ENCODE measurements around the gene EXOC4. TPM values are rescaled to one million over a fixed set of nuclear protein-coding genes. Genes with fewer than 3 reads are reported as not detected.

The EXOC4 gene
- total RNA-seq, 2 donors from 2014 or later = 62.0 to 146 TPM

DNA sequence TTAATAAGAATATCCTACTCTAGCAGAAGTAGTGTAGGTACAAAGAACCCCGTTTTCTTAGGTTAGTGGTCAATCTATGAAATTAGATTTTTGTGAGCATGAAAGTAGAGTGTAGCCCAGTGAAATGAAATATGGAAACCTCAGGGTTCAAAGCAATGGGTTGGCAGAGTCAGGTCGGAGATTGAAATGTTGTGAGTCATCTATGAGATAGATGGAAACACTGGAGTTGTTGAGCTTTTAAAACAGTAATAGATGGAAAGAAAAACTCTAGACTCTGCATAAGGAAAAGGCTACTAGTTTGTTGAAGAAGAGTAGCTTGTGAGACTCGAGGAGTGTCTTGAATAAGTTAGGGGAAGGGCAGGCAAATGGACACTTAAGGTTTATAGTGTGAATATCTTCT, 251.9 kb downstream of the EXOC4 start:
- no peaks in the 10 kb centered on the region for H3K9me3 ChIP-seq
- H3K4me1 ChIP-seq = peaks cover 11% of the 10 kb centered on the region
- intact Hi-C loops (cut with DNase I) = no loop called here
- H3K4me3 ChIP-seq = no peak overlapping the region
- no peak for ATAC-seq
- WGBS, 2 donors = 85 to 87% methylated on average over 3 of the region's 3 CpGs
- H3K27ac ChIP-seq = no peak overlapping the region
- no peak for TF ChIP-seq POLR2A (IDR thresholded peaks at IDR 0.05)
- H3K36me3 ChIP-seq (replicated peaks in 1 of 2; ENCODE audit: insufficient read depth in 1 of 2, low read depth in 2 of 2) = no peaks in the 10 kb centered on the region
- no peak for DNase-seq
- H3K27me3 ChIP-seq = no peaks in the 10 kb centered on the region

DNA sequence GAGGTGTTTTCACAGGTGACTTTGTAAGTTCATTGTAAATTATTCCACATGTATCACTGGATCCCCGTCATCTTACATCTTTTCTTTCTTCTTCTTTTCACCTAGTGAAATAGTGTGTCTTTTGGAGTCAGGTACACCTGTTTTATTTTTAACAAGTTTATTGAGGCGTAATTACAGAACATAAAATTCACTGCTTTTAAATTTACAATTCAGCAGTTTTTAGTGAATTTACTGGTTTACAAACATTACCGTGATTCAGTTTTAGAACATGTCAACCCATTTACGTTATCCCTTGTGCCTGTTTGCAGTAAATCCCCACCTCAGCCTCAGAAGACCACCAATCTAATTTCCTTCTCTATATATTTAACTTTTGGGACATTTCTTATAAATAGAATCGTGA, 256.9 kb downstream of the EXOC4 start:
- 92 to 95% methylated on average over 5 of the region's 5 CpGs for WGBS, 2 donors
- no peak overlapping the region for H3K4me3 ChIP-seq
- H3K4me1 ChIP-seq = no peaks in the 10 kb centered on the region
- no peaks in the 10 kb centered on the region for H3K27me3 ChIP-seq
- H3K36me3 ChIP-seq (replicated peaks in 1 of 2; ENCODE audit: insufficient read depth in 1 of 2, low read depth in 2 of 2) = no peaks in the 10 kb centered on the region
- no peak overlapping the region for H3K27ac ChIP-seq
- intact Hi-C loops (cut with DNase I) = no loop called here
- no peak for DNase-seq
- TF ChIP-seq POLR2A (IDR thresholded peaks at IDR 0.05) = no peak
- TF ChIP-seq, protein P1, sequence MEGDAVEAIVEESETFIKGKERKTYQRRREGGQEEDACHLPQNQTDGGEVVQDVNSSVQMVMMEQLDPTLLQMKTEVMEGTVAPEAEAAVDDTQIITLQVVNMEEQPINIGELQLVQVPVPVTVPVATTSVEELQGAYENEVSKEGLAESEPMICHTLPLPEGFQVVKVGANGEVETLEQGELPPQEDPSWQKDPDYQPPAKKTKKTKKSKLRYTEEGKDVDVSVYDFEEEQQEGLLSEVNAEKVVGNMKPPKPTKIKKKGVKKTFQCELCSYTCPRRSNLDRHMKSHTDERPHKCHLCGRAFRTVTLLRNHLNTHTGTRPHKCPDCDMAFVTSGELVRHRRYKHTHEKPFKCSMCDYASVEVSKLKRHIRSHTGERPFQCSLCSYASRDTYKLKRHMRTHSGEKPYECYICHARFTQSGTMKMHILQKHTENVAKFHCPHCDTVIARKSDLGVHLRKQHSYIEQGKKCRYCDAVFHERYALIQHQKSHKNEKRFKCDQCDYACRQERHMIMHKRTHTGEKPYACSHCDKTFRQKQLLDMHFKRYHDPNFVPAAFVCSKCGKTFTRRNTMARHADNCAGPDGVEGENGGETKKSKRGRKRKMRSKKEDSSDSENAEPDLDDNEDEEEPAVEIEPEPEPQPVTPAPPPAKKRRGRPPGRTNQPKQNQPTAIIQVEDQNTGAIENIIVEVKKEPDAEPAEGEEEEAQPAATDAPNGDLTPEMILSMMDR (IDR thresholded peaks at IDR 0.05) = no peak
- H3K9me3 ChIP-seq = no peaks in the 10 kb centered on the region
- no peak for ATAC-seq

DNA sequence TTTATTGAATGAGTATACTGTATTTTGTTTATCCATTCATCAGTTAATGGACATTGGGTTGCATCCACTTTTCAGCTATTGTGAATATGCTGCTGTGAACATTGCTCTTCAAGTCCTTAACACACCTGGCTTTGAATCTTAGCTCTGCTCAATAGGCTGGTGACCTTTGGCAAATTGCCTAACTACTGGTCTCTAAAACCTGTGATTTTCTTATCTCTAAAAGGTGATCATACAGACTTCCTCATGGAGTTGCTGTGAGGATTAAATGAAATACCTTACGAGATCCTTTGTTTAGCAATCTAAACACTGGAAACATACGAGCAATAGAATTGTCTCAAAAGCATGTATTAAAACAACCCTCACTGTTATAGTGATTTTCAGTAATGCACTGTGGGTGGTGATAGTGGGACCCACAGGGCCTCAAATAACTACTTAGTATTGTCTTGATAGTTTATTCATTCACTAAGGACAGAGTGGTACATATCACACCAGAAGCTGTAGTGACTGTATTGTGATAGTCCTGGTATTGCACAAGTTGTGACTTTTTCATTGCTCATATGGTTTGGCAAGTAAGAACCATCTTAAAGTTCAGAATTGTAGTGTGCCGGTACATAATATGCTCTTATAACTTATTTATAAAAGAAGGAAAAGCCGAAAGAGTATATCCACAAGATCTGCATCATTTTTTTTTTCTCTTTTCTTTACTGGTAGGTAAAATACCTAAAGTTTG, 257.6 kb downstream of the EXOC4 start:
- Histone ChIP-seq H3K9me3 (no peaks in the 10 kb centered on the region), H3K4me3 (no peak overlapping the region), H3K27me3 (no peaks in the 10 kb centered on the region), H3K4me1 (no peaks in the 10 kb centered on the region), H3K27ac (no peak overlapping the region), H3K36me3 (replicated peaks in 1 of 2; ENCODE audit: insufficient read depth in 1 of 2, low read depth in 2 of 2) (no peaks in the 10 kb centered on the region)
- ATAC-seq (no peak), DNase-seq (no peak)
- WGBS, 2 donors = 94 to 96% methylated on average over 4 of the region's 4 CpGs
- TF ChIP-seq, protein P1 (IDR thresholded peaks at IDR 0.05) = no peak
- no peak for TF ChIP-seq POLR2A (IDR thresholded peaks at IDR 0.05)
- intact Hi-C loops (cut with DNase I) = no loop called here

DNA sequence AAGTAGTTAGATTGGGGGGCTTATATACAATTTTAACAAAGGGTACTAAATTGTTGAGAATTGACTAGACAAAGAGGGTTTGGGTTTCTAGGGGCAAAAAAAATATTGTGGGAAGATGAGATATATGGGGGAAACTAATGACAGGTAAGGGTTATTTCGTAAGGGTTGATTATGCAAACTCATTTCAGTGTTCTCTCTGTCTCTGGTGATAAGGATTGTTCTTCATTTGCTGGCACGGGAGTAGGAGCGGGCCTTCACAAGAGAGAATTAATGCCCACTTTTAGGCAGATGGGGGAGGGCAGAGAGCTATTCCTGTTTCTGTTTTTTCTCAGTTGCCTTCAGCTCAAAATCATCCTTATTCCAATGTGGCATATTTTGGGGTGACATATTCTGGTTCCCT, 258.4 kb downstream of the EXOC4 start:
- ATAC-seq (no peak), DNase-seq (no peak)
- Histone ChIP-seq H3K9me3 (no peaks in the 10 kb centered on the region), H3K27me3 (no peaks in the 10 kb centered on the region), H3K27ac (no peak overlapping the region), H3K4me1 (no peaks in the 10 kb centered on the region), H3K4me3 (no peak overlapping the region), H3K36me3 (replicated peaks in 1 of 2; ENCODE audit: insufficient read depth in 1 of 2, low read depth in 2 of 2) (no peaks in the 10 kb centered on the region)
- intact Hi-C loops (cut with DNase I) = no loop called here
- 82 to 97% methylated on average over 3 of the region's 3 CpGs for WGBS, 2 donors
- TF ChIP-seq POLR2A (IDR thresholded peaks at IDR 0.05) = no peak
- TF ChIP-seq, protein P1 (IDR thresholded peaks at IDR 0.05) = no peak

DNA sequence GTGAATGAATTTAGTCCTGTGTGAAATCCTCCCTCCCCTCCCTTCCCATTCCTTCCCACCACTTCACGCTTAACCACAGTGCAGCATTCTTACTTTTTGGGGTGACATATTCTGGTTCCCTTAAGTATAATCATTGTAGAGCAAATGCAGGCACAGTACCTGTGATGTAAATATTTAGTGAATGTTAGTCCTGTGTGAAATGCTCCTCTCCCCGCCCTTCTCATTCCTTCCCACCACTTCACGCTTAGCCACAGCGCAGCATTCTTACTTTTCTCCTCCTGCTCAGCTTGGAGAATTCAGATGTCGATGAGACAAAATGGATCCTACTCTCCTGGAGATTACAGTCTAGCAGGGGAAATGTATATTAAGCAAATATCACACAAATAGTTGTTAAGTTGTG, 258.8 kb downstream of the EXOC4 start:
- no peak for DNase-seq
- Histone ChIP-seq H3K27me3 (no peaks in the 10 kb centered on the region), H3K36me3 (replicated peaks in 1 of 2; ENCODE audit: insufficient read depth in 1 of 2, low read depth in 2 of 2) (no peaks in the 10 kb centered on the region), H3K9me3 (no peaks in the 10 kb centered on the region), H3K27ac (no peak overlapping the region), H3K4me1 (no peaks in the 10 kb centered on the region), H3K4me3 (no peak overlapping the region)
- WGBS, 2 donors = 95 to 97% methylated on average over 5 of the region's 5 CpGs
- intact Hi-C loops (cut with DNase I) = no loop called here
- TF ChIP-seq, protein P1 (IDR thresholded peaks at IDR 0.05) = no peak
- no peak for TF ChIP-seq POLR2A (IDR thresholded peaks at IDR 0.05)
- ATAC-seq = no peak
